WTC11 (cell line): ENCODE measurements around the gene GALNT5. TPM values are rescaled to one million over a fixed set of nuclear protein-coding genes. Genes with fewer than 3 reads are reported as not detected.

Experiments
- ATAC-seq: fragments of 200-7000 bp; cut with Tn5 transposase; 2 replicates; pipeline ENCODE4 v1.10.0; 2021; ENCODE audit warnings: mild to moderate bottlenecking, moderate library complexity
- CTCF ChIA-PET: fragments of 300-600 bp; sonication (Branson Sonifier 250); formaldehyde crosslinking; loops from one replicate; lab custom pipeline; 2021; ENCODE audit warnings: antibody characterized with exemption; lab: Charles Lee
- POLR2A ChIA-PET: fragments of 350-600 bp; sonication (Branson Sonifier 250); formaldehyde crosslinking; loops from one replicate; lab custom pipeline; 2021; ENCODE audit warnings: antibody characterized with exemption; lab: Charles Lee
- DNase-seq: peaks from one replicate; pipeline ENCODE4 v3.0.0; 2021; ENCODE audit warnings: low spot score
- H3K27ac Mint-ChIP-seq: 2 replicates; pipeline ENCODE4 v1.8.0; 2021; ENCODE audit warnings: mixed read lengths
- H3K27me3 Mint-ChIP-seq: 2 replicates; pipeline ENCODE4 v1.8.0; 2021; ENCODE audit warnings: low read depth, mild to moderate bottlenecking, moderate library complexity, mixed read lengths
- H3K36me3 Mint-ChIP-seq: 2 replicates; pipeline ENCODE4 v1.8.0; 2021; ENCODE audit warnings: mixed read lengths
- H3K4me1 Mint-ChIP-seq: 2 replicates; pipeline ENCODE4 v1.8.0; 2022; ENCODE audit warnings: mixed read lengths
- H3K4me3 Mint-ChIP-seq: 2 replicates; pipeline ENCODE4 v1.8.0; 2021; ENCODE audit warnings: mild to moderate bottlenecking, moderate library complexity, mixed read lengths
- H3K9me3 Mint-ChIP-seq: 2 replicates; pipeline ENCODE4 v1.8.0; 2021; ENCODE audit warnings: mixed read lengths
- AFF4 ChIP-seq: sonication (generic); formaldehyde crosslinking; IDR thresholded peaks from 2 replicates; pipeline ENCODE4 v1.8.1; 2023; ENCODE audit warnings: mild to moderate bottlenecking, missing genetic modification reagents, borderline replicate concordance
- AR ChIP-seq: fragments of 250-450 bp; sonication (Bioruptor Pico); IDR thresholded peaks from 2 replicates; pipeline ENCODE4 v1.9.0; 2021; ENCODE audit warnings: mild to moderate bottlenecking
- ARID4B ChIP-seq: sonication (generic); formaldehyde crosslinking; IDR thresholded peaks from 2 replicates; pipeline ENCODE4 v1.8.0; 2023; ENCODE audit warnings: missing genetic modification reagents, mild to moderate bottlenecking, borderline replicate concordance
- CDX4 ChIP-seq: fragments of 250-450 bp; sonication (Bioruptor Pico); IDR thresholded peaks from 2 replicates; pipeline ENCODE4 v1.9.0; 2021; ENCODE audit warnings: moderate library complexity, mild to moderate bottlenecking, inconsistent platforms, borderline replicate concordance
- CREB1 ChIP-seq: sonication (generic); formaldehyde crosslinking; IDR thresholded peaks from 2 replicates; pipeline ENCODE4 v1.8.0; 2023; ENCODE audit warnings: mild to moderate bottlenecking, missing genetic modification reagents
- EMX1 ChIP-seq: fragments of 250-450 bp; sonication (Bioruptor Pico); IDR thresholded peaks from 2 replicates; pipeline ENCODE4 v1.8.0; 2021; ENCODE audit warnings: mild to moderate bottlenecking
- GTF2I ChIP-seq: fragments of 250-450 bp; sonication (Bioruptor Pico); conservative IDR thresholded peaks from 2 replicates; pipeline ENCODE4 v1.4.0; 2021; ENCODE audit warnings: mild to moderate bottlenecking
- JUN ChIP-seq: sonication (generic); formaldehyde crosslinking; IDR thresholded peaks from 2 replicates; pipeline ENCODE4 v1.8.0; 2023; ENCODE audit warnings: mild to moderate bottlenecking, missing genetic modification reagents
- NR2C2 ChIP-seq: sonication (generic); formaldehyde crosslinking; IDR thresholded peaks from 2 replicates; pipeline ENCODE4 v1.8.0; 2022; ENCODE audit warnings: mild to moderate bottlenecking, missing genetic modification reagents
- ZNF263 ChIP-seq: sonication (generic); formaldehyde crosslinking; IDR thresholded peaks from 2 replicates; pipeline ENCODE4 v1.8.1; 2022; ENCODE audit warnings: low read depth, mild to moderate bottlenecking, moderate library complexity, missing genetic modification reagents
- total RNA-seq: library from RNA; stranded (reverse); gene quantifications from 3 replicates; pipeline ENCODE4 v1.2.3, GENCODE V29; 2021
- TF ChIP-seq, protein P1 (sequence below): fragments of 250-450 bp; sonication (Bioruptor Pico); IDR thresholded peaks from 2 replicates; pipeline ENCODE4 v1.9.0; 2021; ENCODE audit warnings: mild to moderate bottlenecking, borderline replicate concordance

GALNT5 gene
- total RNA-seq, 1 experiment from 2014 or later, result 0.17 TPM

DNA sequence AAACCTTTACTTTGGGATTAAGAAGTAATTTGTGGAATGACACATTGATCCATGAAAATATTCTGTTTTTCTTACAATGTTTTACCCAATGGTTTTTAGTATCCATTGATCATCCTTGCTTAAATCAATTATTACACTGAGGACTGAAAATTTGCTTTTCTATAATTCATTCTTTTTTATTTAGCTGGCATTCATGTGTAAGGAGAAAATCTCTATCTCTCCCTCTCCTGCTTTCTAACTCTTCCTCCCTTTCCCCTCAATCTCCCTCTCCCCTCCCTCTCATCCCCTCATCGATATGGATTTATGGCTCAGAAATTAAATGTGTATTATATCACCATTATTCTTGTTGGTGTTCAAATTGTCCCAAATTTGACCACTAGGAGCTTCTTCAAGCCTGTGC, 29.7 kb downstream of the GALNT5 start:
- peaks cover 3% of the 10 kb centered on the region; the same call in 1 of the 2 replicates for H3K27me3 Mint-ChIP-seq
- CTCF ChIA-PET, result interaction anchor here (0.8 kb wide), 1 partner anchor 15 kb away, joined by 3 read pairs; no protein-coding TSS in a partner anchor

DNA sequence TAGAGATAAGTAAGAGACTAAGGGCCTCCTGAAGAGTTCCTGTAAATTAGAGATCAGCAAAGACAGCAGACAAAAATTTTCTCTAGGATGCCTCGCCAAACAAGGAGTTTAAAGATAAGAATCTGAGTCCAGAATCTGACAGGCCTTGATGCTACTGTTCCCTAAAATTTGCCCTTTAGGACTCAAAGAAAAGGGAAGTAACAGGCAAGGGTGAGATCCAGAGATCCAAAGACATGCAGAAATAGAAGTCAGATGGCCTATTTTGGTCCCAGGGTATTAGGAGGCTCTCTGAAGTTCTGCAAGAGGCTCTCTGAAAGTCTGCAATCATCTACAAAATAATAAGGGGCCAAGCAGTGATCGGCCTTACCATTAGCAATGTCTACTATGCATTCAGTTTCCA, 33.0 kb downstream of the GALNT5 start:
- ChIA-PET CTCF (no interaction called here), POLR2A (no interaction called here)
- Mint-ChIP-seq H3K27me3 (peaks cover 3% of the 10 kb centered on the region; the same call in 1 of the 2 replicates), H3K27ac (no peak overlapping the region), H3K36me3 (no peaks in the 10 kb centered on the region), H3K4me3 (no peak overlapping the region), H3K4me1 (no peaks in the 10 kb centered on the region), H3K9me3 (no peaks in the 10 kb centered on the region)
- ATAC-seq, result no peak
- no peak for DNase-seq
- TF ChIP-seq AFF4 (CRISPR knock-in tag) (no peak), AR (no peak)

More for the DNA sequence above, 29.7 kb downstream of the GALNT5 start:
- no peak overlapping the region for H3K27ac Mint-ChIP-seq
- no peak for DNase-seq
- no peak for ATAC-seq
- H3K36me3 Mint-ChIP-seq, result no peaks in the 10 kb centered on the region
- no peaks in the 10 kb centered on the region for H3K4me1 Mint-ChIP-seq
- POLR2A ChIA-PET, result no interaction called here
- H3K4me3 Mint-ChIP-seq, result no peak overlapping the region
- TF ChIP-seq JUN (CRISPR knock-in tag) (no peak), CDX4 (no peak), NR2C2 (no peak), ARID4B (CRISPR knock-in tag) (no peak), CREB1 (no peak), GTF2I (CRISPR knock-in tag) (no peak), ZNF263 (CRISPR knock-in tag) (no peak), EMX1 (CRISPR knock-in tag) (no peak)
- TF ChIP-seq, protein P1, sequence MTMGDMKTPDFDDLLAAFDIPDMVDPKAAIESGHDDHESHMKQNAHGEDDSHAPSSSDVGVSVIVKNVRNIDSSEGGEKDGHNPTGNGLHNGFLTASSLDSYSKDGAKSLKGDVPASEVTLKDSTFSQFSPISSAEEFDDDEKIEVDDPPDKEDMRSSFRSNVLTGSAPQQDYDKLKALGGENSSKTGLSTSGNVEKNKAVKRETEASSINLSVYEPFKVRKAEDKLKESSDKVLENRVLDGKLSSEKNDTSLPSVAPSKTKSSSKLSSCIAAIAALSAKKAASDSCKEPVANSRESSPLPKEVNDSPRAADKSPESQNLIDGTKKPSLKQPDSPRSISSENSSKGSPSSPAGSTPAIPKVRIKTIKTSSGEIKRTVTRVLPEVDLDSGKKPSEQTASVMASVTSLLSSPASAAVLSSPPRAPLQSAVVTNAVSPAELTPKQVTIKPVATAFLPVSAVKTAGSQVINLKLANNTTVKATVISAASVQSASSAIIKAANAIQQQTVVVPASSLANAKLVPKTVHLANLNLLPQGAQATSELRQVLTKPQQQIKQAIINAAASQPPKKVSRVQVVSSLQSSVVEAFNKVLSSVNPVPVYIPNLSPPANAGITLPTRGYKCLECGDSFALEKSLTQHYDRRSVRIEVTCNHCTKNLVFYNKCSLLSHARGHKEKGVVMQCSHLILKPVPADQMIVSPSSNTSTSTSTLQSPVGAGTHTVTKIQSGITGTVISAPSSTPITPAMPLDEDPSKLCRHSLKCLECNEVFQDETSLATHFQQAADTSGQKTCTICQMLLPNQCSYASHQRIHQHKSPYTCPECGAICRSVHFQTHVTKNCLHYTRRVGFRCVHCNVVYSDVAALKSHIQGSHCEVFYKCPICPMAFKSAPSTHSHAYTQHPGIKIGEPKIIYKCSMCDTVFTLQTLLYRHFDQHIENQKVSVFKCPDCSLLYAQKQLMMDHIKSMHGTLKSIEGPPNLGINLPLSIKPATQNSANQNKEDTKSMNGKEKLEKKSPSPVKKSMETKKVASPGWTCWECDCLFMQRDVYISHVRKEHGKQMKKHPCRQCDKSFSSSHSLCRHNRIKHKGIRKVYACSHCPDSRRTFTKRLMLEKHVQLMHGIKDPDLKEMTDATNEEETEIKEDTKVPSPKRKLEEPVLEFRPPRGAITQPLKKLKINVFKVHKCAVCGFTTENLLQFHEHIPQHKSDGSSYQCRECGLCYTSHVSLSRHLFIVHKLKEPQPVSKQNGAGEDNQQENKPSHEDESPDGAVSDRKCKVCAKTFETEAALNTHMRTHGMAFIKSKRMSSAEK (CRISPR knock-in tag), result no peak
- TF ChIP-seq, all 79 proteins: peak for 0
- no peaks in the 10 kb centered on the region for H3K9me3 Mint-ChIP-seq
